GM21576 (cell line): ENCODE data around the gene CENPE.
A peak's percentile ranks its signal among the peaks of the same experiment; 100 is the strongest.

Experiments
- ATAC-seq: cut with Tn5 transposase; IDR thresholded peaks from one replicate; pipeline ENCODE4 v1.9.1; 2021; ENCODE audit warnings: mild to moderate bottlenecking, moderate library complexity; ENCODE audit not compliant: unreplicated experiment

CENPE gene

GRCh38 chr4:103136671-103137445, 61.3 kb downstream of the CENPE start:
- ATAC-seq, result no peak

- ATAC-seq, result no peak
Observed at GRCh38 chr4:103129174-103129573, 69.0 kb downstream of the CENPE start.

GRCh38 chr4:103126126-103126525, 72.0 kb downstream of the CENPE start:
- no peak for ATAC-seq

DNA sequence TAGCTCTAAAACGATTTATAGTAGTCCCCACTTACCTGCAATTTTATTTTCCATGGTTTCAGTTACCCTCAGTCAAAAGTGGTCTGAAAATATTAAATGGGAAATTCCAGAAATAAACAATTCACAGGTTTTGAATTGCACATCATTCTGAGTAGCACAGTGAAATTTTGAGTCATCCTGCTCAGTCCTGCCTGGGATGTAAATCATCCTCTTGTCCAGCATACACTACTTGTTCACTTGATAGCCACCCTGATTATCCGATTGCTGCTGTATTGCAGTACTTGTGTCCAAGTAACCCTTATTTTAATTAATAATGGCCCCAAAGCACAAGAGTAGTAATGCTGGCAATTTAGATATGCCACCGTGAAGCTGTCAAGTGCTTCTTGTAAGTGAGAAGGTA, 75.0 kb downstream of the CENPE start:
- no peak for ATAC-seq

DNA sequence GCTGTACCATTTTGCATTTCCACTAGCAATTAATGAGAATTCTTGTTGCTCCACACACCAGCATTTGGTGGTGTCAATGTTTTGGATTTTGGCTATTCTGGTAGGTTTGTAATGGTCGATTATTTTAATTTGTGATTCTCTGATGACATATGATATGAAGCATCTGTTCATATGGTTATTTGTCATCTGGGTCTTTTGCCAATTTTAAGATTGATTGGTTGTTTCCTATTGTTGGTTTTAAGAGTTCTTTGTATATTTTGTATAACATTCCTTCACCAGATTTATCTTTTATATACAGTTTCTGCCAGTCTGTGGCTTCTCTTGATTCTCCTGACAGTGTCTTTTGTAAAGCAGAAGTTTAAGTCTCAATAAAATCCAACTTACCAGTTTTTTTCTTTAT, 80.0 kb downstream of the CENPE start:
- ATAC-seq, result no peak

GRCh38 chr4:103111598-103111997, 86.5 kb downstream of the CENPE start:
- ATAC-seq, result no peak

- ATAC-seq, result no peak
Observed at GRCh38 chr4:103108542-103108941, 89.6 kb downstream of the CENPE start.

DNA sequence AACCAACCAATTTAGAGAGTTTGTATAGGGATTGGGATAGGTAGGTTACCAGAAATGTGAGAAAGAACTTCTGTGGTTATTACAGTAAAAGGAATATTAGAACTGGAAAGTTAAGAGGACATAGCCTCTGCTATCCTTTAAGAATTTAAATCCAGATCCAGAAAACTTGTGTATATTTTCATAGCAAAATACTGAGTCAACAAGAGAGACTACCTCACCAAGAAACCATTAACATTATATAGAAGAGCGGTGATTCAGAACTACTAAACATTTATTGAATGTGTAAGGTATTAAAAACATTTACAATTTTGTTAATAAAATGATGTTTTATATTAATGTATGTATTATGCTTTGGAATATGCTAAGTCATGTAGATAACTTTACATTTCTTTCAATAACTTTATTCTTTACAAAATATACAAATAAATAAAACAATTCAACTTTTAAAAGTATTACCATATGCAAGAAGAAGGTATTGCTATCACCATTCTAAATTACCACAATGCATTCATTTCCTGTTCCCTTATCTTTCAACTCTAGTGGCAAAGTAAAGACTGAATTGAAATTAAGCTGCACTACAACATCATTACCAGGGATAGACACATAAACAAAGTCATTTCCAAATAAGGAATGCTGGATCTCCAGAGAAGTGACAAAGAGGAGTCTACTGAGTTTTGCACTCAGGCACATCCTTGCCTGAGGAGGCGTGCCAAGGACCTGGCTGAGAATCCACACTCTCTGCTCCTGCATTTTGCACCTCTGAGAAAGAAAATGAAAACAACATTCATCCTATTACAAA, 92.4 kb downstream of the CENPE start:
- no peak for ATAC-seq

DNA sequence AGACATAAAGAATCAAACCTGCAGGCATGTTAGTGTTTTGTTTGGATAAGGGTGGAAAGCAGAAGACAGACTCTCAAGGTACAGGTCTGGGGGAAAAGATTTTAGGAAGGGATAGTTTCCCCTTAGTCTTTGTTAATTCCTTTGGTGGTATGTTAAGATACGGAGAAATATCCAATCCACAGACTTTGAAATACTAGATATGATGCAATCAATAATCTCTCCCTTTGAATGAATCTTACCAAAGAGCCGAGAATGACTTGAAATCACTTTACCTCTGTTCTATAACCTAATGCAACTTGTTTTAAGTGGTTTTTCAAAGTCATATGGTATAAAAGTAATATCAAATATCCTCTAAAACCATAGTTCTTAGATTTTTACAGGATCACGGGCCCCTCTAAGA, 93.3 kb downstream of the CENPE start:
- no peak for ATAC-seq

DNA sequence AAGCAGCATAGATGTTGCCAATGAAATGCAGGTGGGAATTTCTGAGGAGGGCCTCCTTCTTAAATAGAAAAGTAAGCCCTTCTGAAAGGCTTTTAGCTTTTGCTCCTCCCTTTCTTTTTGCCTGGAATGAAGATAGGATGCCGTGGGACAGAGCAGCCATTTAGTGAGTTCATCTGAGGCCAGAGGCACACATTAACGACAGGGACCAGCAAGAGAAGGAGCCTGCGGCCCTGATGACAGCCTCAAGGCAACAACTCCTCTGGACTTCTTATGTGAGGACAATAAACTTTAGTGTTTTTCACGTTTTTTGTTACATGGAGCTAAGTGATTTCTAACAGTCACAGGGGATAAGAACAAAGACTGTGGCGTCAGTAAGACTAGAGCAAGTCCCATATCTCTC, 97.5 kb downstream of the CENPE start:
- no peak for ATAC-seq

DNA sequence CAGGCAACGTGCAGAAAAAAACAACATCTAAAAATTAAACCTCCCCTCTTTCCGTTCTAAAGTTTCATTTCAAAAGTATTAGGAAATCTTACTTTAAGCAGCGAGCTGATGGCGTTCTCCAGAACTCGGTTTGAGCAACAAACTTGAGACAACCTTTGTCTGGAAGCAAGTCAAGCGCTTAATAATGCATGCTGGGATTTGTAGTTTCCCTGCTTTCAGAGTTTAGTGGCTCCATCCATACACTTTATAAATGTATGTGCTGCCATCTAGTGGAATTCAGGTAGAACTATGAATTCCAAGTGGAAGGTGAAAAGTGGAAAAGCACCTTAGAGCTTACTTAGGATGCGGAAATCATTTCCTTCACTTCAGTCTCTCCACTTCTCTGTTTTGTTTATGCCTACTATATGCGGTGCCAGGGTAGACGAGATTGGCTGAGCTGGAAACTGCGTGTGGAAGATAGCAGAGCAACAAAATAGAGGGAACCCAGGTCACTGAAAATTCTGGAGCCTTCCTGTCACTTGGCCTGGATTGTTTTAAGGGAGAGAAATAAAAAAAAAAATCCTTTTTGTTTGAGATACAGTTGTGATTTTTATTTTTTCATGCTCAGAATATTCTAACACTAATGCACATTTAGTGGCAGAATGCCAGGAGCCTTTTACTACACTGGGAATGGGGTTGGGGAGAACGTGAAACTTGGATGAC, 98.3 kb downstream of the CENPE start, which contains the start of gene BDH2:
Gene BDH2, minus strand, starts transcription at position 144 of the 702 bp plus-strand sequence. CDS start 3,580 bp downstream, outside the sequence.
- ATAC-seq, result peak; percentile 98

GRCh38 chr4:103098756-103099440, 99.2 kb downstream of the CENPE start:
- ATAC-seq, result no peak

DNA sequence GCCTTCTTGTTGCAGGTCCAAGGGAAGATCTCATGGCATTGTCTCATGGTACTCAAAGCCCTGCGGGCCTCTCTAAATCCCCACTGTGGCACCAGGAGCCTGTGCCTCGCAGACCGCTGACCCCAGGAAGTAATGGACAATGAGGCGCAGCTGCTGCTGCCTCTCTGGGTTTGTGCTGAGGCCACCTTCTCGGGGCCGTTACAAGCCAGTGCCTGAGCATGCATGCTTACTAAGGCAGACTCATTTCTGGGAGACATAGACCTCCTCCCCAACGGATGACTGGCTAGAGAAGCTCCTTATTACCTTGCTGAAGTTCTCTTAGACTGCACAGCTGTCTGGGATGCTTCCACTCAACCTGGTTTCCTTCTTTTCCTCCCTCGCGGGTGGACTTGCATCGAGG, 99.8 kb downstream of the CENPE start:
- ATAC-seq, result no peak

- no peak for ATAC-seq
Observed at GRCh38 chr4:103097112-103097511, 101.0 kb downstream of the CENPE start.

GRCh38 chr4:103095080-103095479, 103.1 kb downstream of the CENPE start:
- ATAC-seq, result no peak

- peak; percentile 14 for ATAC-seq
Observed at GRCh38 chr4:103092245-103092644, 105.9 kb downstream of the CENPE start.

DNA sequence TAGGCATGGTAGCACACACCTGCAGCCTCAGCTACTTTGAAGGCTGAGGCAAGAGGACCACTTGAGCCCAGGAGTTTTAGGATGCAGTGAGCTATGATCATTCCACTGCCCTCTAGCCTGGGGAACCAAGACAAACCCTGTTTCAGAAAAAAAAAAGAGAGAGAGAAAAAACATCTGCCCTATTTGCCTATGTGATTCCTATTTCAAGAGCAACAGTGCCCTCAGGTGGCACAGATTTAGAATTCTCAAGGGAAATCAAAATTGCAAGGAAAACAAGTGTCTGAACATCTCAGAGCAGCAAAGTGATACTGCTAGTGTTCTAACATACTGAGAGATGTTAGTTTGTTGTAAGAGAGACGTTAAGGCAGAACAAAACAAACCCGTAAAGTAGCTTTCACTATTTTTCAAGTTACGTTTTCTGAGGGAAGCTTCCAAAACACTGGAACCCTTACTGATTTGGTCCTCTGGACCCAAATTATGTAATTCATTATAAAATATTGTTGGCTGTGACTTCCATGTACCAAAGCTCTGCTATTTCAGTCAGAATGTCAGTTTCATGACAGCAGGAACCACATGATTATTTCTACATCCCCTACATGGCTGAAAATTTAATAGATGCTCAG, 106.4 kb downstream of the CENPE start:
- peak; percentile 83 for ATAC-seq

DNA sequence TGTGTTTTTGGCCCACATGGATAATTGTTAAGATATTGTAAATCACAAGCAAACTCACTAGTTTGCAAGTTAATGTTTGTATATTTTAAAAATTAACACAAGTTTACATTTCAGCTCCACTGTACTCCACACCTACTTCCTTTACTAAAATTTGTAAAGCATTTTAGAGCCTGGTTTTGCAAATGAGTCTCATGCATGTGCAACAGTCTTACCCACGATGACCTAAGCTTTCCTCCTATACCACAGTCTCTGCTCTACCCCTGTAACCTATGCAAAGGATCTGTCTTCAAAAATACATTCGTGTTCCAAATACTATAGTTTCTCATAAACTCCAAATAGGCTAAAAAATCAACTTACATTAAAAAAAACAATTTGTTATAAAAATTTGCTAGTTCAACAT, 108.7 kb downstream of the CENPE start:
- no peak for ATAC-seq

DNA sequence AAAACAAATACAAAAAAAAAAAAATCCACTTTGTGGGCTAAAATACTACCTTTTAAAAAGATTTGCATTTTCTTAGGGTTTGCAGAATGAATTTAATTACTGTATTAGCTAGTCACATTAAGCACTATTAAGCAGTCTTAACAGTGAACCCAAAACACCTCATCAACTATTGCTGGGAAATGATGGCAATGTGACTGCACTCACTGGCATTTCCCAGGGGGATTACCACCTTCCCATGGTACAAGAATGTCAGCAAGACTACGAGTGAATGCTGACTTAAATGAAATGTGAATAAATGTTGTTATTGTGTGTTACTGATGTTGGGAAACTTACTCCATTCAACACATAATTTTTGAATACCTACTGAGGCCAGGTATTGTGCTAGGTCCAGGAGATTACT, 111.6 kb downstream of the CENPE start:
- ATAC-seq, result no peak

GRCh38 chr4:103085555-103086196, 112.5 kb downstream of the CENPE start:
- no peak for ATAC-seq
